ENCODE measurements around the gene MYL4.

GRCh38 chr17:47177261-47177660, 31.9 kb upstream of the MYL4 start:
- no peak for TF ChIP-seq CTCF (IDR thresholded peaks at IDR 0.05; ENCODE audit: low read length)
- TF ChIP-seq EZH2 (IDR thresholded peaks at IDR 0.05; ENCODE audit: borderline replicate concordance, low read length), result no peak
